NCI-H1694 (cell line): ENCODE measurements around the gene CSAG1.
"Not testable (repeated sequence)": the region's sequence is repeated elsewhere in the genome, so short reads cannot be mapped to it uniquely, and the experiment has no call there.

Experiments
- DNase-seq: peaks from one replicate; lab custom pipeline; 2025; lab: John Stamatoyannopoulos, UW

CSAG1 gene

GRCh38 chrX:152700390-152700789 lies 33.1 kb downstream of the CSAG1 start:
- DNase-seq = not testable (repeated sequence)

GRCh38 chrX:152697952-152698931 lies 35.3 kb downstream of the CSAG1 start, which contains the start of gene MAGEA3:
TSS of gene MAGEA3 (plus strand) at chrX:152698794. CDS start at chrX:152700833, 2,039 bp downstream.
- DNase-seq = not testable (repeated sequence)

- not testable (repeated sequence) for DNase-seq
Observed at GRCh38 chrX:152681012-152681411, 52.5 kb downstream of the CSAG1 start.
